Kidney tubule cell (primary cell): ENCODE measurements around the gene WASF2.

Source experiments
- DNase-seq: peaks from one replicate; pipeline ENCODE4 v3.0.0-alpha.2; 2018; ENCODE audit warnings: low spot score

The WASF2 gene

DNA sequence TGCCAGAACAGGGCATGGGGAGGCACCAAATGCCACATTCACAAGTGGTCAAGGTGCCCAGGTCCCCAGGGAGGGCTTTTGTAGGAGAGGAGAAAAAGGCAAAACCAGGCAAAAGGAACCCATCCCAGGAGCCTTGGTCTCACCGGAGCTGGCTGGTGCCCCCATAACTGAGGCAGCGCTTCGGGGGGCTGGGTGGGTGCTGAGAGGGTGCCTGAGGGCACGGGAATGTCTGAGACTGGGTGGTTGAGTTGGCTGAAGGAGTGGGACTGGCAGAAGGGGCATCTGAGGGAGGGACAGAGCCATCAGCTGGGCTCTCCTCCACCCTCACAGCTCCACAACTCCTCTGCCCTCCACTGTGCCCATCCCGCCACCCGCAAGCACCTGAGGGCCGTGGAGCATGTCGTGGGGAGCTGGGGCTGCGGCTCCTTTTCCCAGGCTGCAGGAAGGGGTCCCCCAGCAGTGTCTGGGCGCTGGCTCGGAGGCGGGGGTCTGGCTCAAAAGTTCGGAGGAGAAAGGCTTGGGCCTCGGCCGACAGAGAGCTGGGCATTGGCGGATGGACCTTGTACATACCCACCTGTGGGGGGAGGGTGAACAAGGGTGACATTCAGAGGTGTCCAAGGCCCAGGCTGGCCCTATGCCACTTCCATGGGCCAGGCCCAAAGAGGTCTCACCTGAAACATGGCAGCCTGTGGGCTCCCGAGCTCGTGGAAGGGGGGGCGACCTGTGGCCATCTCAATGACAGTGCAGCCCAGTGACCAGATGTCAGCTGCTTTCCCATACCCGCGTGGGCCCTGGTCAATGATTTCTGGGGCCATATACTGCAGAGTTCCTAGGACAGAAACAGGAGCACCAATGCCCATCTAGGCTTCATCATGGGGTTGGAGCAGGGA, 131.7 kb downstream of the WASF2 start:
- no peak for DNase-seq

DNA sequence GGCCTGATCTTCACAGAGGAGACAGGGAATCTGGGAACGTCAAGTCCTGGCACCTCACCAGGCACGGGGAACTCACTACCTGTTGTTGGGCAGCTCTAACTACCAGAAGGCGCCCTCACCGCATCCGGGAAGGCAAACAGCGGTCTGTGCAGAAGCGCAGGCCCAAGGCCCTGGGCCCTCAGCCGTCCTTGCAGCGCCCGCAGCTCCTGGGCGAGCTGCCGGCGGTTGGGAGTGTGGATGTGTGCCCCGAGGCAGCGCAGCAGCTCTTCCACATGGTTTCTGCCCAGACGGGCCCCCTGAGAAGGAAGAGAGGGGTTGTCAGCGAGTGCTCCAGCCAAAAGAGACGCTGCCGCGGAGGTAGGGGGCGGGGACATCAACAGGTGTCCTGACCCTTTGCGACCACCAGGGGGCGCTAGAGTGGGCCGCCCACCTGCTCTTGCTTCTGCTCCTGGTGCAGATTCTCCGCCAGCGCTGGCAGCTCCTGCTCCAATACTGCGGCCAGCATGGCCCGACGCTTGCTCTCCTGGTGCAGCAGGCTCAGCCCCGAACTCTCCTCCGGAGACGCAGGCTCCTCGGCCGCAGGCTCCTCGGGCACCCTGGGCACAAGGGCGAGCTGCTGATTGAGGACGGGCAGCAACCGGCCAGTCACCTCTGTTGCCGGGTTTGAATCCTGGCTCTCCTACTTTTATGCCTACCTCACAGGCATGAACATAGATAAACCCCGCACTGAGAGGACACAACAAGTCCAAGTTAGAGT, 132.5 kb downstream of the WASF2 start:
- peak; percentile 68 for DNase-seq

DNA sequence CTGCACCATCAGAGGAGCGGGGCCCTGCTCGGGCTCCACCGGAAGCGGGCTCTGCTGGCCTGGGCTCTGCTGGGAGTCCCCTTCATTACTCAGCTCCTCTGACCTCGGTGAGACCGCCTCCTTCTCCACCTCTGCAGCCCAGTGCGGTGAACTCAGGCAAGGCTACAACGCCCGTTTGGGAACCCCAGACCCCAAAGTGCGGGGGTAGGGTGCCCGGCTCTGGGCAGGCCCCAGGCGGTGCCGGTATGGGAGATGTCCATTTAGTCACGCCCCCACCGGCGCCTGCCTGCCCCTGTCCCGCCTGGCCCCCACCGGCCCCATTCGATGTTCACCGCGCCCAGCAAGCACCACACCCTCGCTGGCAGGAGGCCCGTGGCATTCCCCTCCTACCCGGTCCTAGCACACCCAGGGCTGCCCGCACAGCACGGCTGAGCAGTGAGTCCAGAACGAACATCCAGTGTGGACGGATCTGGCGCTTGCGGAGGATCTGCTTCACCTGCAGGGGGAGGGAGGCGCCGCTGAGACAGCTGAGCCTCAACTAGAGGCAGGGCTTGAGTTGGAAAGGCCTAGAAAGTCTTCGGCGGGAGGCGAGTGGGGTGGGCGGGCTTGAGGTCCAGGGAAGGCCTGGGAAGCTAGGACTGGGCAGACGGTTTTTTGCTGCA, 133.2 kb downstream of the WASF2 start:
- no peak for DNase-seq

DNA sequence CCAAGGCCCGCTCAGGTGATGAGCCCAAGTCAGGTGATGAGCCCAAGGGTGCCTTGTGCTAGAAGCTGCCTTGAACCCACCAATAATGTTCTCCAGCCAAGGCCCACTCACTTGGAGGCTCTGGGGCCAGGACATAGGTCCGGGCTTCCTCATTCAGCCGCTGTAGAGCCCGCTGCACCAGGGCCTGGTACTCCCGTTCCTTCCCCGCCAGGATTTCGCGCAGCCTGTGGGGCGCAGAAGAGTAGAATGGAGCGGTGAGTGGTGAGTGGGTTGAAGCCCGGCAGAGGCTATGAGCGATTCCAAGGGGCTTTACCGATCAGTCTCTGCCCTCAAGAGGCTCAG, 133.7 kb downstream of the WASF2 start:
- no peak for DNase-seq

DNA sequence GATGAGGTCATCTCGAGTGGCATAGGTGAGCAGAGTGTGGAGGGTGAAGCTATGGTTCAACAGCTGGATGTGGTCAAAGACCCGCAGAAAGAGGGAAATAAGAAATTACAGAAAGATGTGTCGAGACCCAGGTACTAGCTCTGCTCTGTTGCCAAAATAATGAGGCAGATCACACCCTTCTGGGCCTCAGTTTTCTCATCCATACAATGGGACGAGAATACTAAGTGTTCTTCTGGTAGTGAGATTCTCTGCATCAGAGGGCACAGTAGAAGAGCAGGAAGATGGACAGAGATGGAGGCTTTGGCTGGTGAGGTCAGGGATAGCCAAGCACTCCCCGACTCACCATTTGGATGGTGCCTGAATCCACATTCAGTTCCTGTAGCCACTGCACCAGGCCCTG, 134.3 kb downstream of the WASF2 start:
- no peak for DNase-seq
